PC-9 (cell line): ENCODE results near the gene FBN1.

ENCODE experiments used
- CTCF ChIP-seq: fragments of 200-600 bp; sonication (generic); conservative IDR thresholded peaks from 2 replicates; pipeline ENCODE4 v1.6.1; 2017; ENCODE audit warnings: mixed run types, antibody characterized with exemption, mild to moderate bottlenecking, moderate library complexity
- EZH2 ChIP-seq: fragments of 200-600 bp; sonication (generic); IDR thresholded peaks from 2 replicates; pipeline ENCODE4 v1.8.0; 2017; ENCODE audit warnings: antibody characterized with exemption, low read depth

- no peak for TF ChIP-seq CTCF
- TF ChIP-seq EZH2 = no peak
These were observed 284.7 kb downstream of the FBN1 start for GRCh38 chr15:48360841-48361240.
